ENCODE measurements around the gene PIK3R1.

Gene PIK3R1

GRCh38 chr5:68248896-68249295, 33.3 kb downstream of the PIK3R1 start:
- DNase-seq (ENCODE audit: low read depth), result no peak
- TF ChIP-seq CTCF (IDR thresholded peaks at IDR 0.05; ENCODE audit: insufficient read depth, low read depth, low read length, missing control alignments), result no peak
- H3K4me3 ChIP-seq (ENCODE audit: low read depth, low read length), result no peak overlapping the region

GRCh38 chr5:68249520-68249919, 34.0 kb downstream of the PIK3R1 start:
- no peak overlapping the region for H3K4me3 ChIP-seq (ENCODE audit: low read depth, low read length)
- no peak for DNase-seq (ENCODE audit: low read depth)
- TF ChIP-seq CTCF (IDR thresholded peaks at IDR 0.05; ENCODE audit: insufficient read depth, low read depth, low read length, missing control alignments), result no peak

GRCh38 chr5:68250661-68251298, 35.2 kb downstream of the PIK3R1 start:
- no peak overlapping the region for H3K4me3 ChIP-seq (ENCODE audit: low read depth, low read length)
- DNase-seq (ENCODE audit: low read depth), result no peak
- TF ChIP-seq CTCF (IDR thresholded peaks at IDR 0.05; ENCODE audit: insufficient read depth, low read depth, low read length, missing control alignments), result no peak

DNA sequence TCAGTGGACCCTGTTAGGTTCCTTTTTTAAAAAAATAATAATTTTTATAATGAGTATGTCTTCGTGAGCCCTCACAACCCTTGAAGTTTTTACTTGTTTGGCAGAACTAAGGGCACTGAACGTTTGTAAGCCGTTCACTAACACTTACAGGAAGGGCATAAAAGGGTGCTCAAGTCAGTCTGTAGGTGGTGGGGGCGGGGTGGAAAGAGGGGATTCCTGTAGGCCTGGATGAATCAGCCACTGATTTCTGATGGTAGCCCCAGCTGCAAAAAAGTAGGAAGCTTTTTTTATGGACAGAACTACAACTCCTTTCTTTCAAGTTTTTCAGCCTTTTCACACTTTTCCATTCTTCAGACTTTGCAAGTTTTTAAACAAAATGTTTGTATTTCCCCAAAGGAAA, 35.8 kb downstream of the PIK3R1 start:
- DNase-seq (ENCODE audit: low read depth), result peak; percentile 13
- no peak overlapping the region for H3K4me3 ChIP-seq (ENCODE audit: low read depth, low read length)
- TF ChIP-seq CTCF (IDR thresholded peaks at IDR 0.05; ENCODE audit: insufficient read depth, low read depth, low read length, missing control alignments), result no peak

DNA sequence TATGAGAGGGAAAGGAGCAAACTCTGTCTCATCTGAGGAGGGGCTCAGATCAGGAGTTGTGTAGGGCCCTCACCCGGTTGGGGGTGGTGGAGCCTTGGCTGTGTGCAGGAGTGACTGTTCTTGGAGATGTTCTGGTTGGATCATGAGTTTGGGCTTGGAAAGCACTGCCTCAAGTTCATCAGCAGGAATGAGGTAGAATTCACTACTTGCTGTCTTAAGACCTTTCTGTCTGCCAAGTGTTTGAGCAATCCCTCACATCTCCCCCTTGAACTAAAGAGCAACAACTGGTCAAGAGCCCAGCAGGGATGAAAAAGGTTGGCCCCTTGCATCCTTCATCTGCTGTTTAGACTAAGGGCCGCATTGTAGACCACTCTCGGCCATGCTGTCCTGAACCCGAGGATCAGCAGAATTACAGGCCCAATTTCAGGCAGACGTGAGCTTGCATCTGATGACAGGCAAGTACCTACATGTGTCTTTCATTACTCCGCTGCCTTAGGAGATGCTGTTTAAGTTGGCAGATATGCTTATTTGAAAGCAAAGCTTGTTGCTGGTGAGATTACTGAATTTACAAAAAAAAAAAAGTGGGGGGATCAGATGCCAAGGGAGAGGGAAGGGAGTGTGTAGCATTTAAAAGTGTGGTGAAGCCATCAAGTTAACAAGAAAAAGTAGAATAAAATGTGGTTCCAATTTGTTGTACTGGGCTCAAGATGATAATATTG, 36.4 kb downstream of the PIK3R1 start:
- TF ChIP-seq CTCF (IDR thresholded peaks at IDR 0.05; ENCODE audit: insufficient read depth, low read depth, low read length, missing control alignments), result no peak
- H3K4me3 ChIP-seq (ENCODE audit: low read depth, low read length), result no peak overlapping the region
- DNase-seq (ENCODE audit: low read depth), result no peak

DNA sequence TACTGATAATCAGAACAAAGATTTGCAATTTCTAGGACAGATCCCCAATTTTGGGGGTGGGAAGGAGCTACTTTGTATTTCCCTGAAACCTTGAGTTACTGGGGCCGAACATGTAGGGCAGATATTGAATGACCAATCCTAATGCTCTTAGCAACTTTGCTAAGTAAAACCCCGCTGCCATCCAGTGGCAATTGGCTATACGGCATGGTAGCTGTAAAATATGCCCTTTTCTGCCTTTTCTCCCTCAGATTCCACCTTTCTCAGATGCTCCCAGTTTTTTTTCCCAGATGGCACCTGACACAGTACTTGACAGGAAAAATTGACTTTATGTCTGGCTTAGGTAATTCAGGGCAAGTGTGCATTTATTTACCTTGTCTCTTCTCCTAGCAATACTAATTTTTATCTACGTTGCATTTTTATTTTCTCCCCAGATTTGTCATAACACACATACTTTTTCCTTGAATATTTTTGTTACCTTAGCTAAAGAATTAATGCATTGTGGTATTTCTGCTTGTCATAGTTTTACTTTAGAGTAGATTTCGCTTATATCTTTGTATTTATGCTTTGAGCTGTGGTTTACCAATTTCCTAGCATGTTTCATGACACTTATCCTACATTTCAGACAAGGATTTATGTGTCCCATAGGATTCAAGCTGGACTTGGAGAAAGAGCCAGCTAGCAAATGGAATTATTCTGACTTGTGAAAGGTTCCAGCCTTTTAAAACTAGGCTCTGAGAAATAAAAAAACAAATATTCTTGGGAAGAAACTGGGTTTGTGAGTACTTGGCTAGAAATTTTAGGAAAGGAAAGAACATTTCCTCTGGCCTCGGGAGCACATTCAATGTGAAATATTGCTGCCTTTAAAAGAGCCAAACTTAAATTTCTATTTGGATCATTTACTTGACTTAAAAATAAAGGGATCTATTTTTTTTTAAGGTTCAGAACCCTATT, 37.4 kb downstream of the PIK3R1 start:
- peak; percentile 73 for DNase-seq (ENCODE audit: low read depth)
- peak; percentile 81 for TF ChIP-seq CTCF (IDR thresholded peaks at IDR 0.05; ENCODE audit: insufficient read depth, low read depth, low read length, missing control alignments)
- no peak overlapping the region for H3K4me3 ChIP-seq (ENCODE audit: low read depth, low read length)
